IPS-18a (cell line): ENCODE results near the gene BORCS8.

Source experiments
- H3K27ac ChIP-seq: one replicate; pipeline ENCODE4 v1.5.1; 2013; ENCODE audit warnings: low read length
- H3K27me3 ChIP-seq: one replicate; pipeline ENCODE4 v1.6.1; 2013; ENCODE audit warnings: mild to moderate bottlenecking, low read length; ENCODE audit not compliant: control insufficient read depth, insufficient read depth
- H3K36me3 ChIP-seq: one replicate; pipeline ENCODE4 v1.6.1; 2013; ENCODE audit warnings: low read depth, low read length; ENCODE audit not compliant: control insufficient read depth
- H3K4me1 ChIP-seq: one replicate; pipeline ENCODE4 v1.6.1; 2013; ENCODE audit warnings: low read depth, low read length; ENCODE audit not compliant: control insufficient read depth
- H3K4me3 ChIP-seq: one replicate; pipeline ENCODE4 v1.5.1; 2013; ENCODE audit warnings: low read length
- H3K9ac ChIP-seq: one replicate; pipeline ENCODE4 v1.6.1; 2013; ENCODE audit warnings: mild to moderate bottlenecking, low read length, moderate library complexity
- H3K9me3 ChIP-seq: one replicate; pipeline ENCODE4 v1.6.1; 2013; ENCODE audit warnings: low read depth, low read length; ENCODE audit not compliant: control insufficient read depth

BORCS8 gene

GRCh38 chr19:19171821-19172532 is 20.0 kb downstream of the BORCS8 start:
- Histone ChIP-seq H3K4me3 (no peak overlapping the region), H3K9me3 (no peaks in the 10 kb centered on the region), H3K36me3 (no peaks in the 10 kb centered on the region), H3K4me1 (no peaks in the 10 kb centered on the region), H3K27ac (no peak overlapping the region), H3K9ac (no peak overlapping the region), H3K27me3 (peaks cover 38% of the 10 kb centered on the region)

GRCh38 chr19:19170873-19171672 is 20.9 kb downstream of the BORCS8 start:
- Histone ChIP-seq H3K36me3 (no peaks in the 10 kb centered on the region), H3K9me3 (no peaks in the 10 kb centered on the region), H3K4me3 (peak overlapping the region; percentile 43), H3K27ac (no peak overlapping the region), H3K9ac (no peak overlapping the region), H3K4me1 (no peaks in the 10 kb centered on the region), H3K27me3 (peaks cover 38% of the 10 kb centered on the region)

- no peak within 1 kb of the TSS for H3K9ac ChIP-seq
- no peak within 1 kb of the TSS for H3K27ac ChIP-seq
- H3K27me3 ChIP-seq, result peaks cover 38% of the 10 kb centered on the region
- H3K4me1 ChIP-seq, result no peaks in the 10 kb centered on the region
- no peaks in the 10 kb centered on the region for H3K36me3 ChIP-seq
- peak within 1 kb of the TSS; percentile 43 for H3K4me3 ChIP-seq
- no peaks in the 10 kb centered on the region for H3K9me3 ChIP-seq
Observed at GRCh38 chr19:19170053-19170872, 21.7 kb downstream of the BORCS8 start, which contains the start of gene MEF2B. Gene MEF2B, minus strand, starts transcription at chr19:19170263. Its CDS starts 19,528 bp downstream, at chr19:19150735.

- no peak overlapping the region for H3K27ac ChIP-seq
- no peak overlapping the region for H3K9ac ChIP-seq
- no peak overlapping the region for H3K4me3 ChIP-seq
- no peaks in the 10 kb centered on the region for H3K9me3 ChIP-seq
- H3K36me3 ChIP-seq, result no peaks in the 10 kb centered on the region
- no peaks in the 10 kb centered on the region for H3K4me1 ChIP-seq
- H3K27me3 ChIP-seq, result peaks cover 38% of the 10 kb centered on the region
Observed at GRCh38 chr19:19169236-19170052, 22.5 kb downstream of the BORCS8 start.

- Histone ChIP-seq H3K9ac (no peak overlapping the region), H3K4me3 (no peak overlapping the region), H3K36me3 (no peaks in the 10 kb centered on the region), H3K4me1 (no peaks in the 10 kb centered on the region), H3K27me3 (peaks cover 38% of the 10 kb centered on the region), H3K27ac (no peak overlapping the region), H3K9me3 (no peaks in the 10 kb centered on the region)
Observed at GRCh38 chr19:19167612-19168011, 24.3 kb downstream of the BORCS8 start.

GRCh38 chr19:19165396-19165795 is 26.6 kb downstream of the BORCS8 start:
- H3K27ac ChIP-seq, result no peak overlapping the region
- no peaks in the 10 kb centered on the region for H3K4me1 ChIP-seq
- H3K9ac ChIP-seq, result no peak overlapping the region
- H3K27me3 ChIP-seq, result peaks cover 24% of the 10 kb centered on the region
- no peak overlapping the region for H3K4me3 ChIP-seq
- H3K9me3 ChIP-seq, result no peaks in the 10 kb centered on the region
- H3K36me3 ChIP-seq, result no peaks in the 10 kb centered on the region

GRCh38 chr19:19162495-19162894 is 29.5 kb downstream of the BORCS8 start:
- H3K27ac ChIP-seq, result no peak overlapping the region
- H3K27me3 ChIP-seq, result no peaks in the 10 kb centered on the region
- no peaks in the 10 kb centered on the region for H3K36me3 ChIP-seq
- no peaks in the 10 kb centered on the region for H3K4me1 ChIP-seq
- H3K4me3 ChIP-seq, result no peak overlapping the region
- no peak overlapping the region for H3K9ac ChIP-seq
- no peaks in the 10 kb centered on the region for H3K9me3 ChIP-seq

GRCh38 chr19:19160461-19161035 is 31.4 kb downstream of the BORCS8 start:
- no peaks in the 10 kb centered on the region for H3K36me3 ChIP-seq
- no peak overlapping the region for H3K9ac ChIP-seq
- H3K27me3 ChIP-seq, result no peaks in the 10 kb centered on the region
- no peaks in the 10 kb centered on the region for H3K4me1 ChIP-seq
- no peaks in the 10 kb centered on the region for H3K9me3 ChIP-seq
- no peak overlapping the region for H3K4me3 ChIP-seq
- H3K27ac ChIP-seq, result no peak overlapping the region

- Histone ChIP-seq H3K9ac (no peak overlapping the region), H3K36me3 (no peaks in the 10 kb centered on the region), H3K27me3 (no peaks in the 10 kb centered on the region), H3K9me3 (no peaks in the 10 kb centered on the region), H3K27ac (no peak overlapping the region), H3K4me3 (no peak overlapping the region), H3K4me1 (no peaks in the 10 kb centered on the region)
Observed at GRCh38 chr19:19159534-19159933, 32.4 kb downstream of the BORCS8 start.

GRCh38 chr19:19157808-19158207 is 34.1 kb downstream of the BORCS8 start:
- Histone ChIP-seq H3K27me3 (no peaks in the 10 kb centered on the region), H3K4me1 (no peaks in the 10 kb centered on the region), H3K27ac (no peak overlapping the region), H3K9ac (no peak overlapping the region), H3K36me3 (no peaks in the 10 kb centered on the region), H3K4me3 (no peak overlapping the region), H3K9me3 (no peaks in the 10 kb centered on the region)
